H1 (cell line): ENCODE results near the gene CD160. TPM values are rescaled to one million over a fixed set of nuclear protein-coding genes. Genes with fewer than 3 reads are reported as not detected.

Experiments
- FOSL1 ChIP-seq: IDR thresholded peaks from 2 replicates; pipeline ENCODE4 v1.6.1; 2011; ENCODE audit warnings: mild to moderate bottlenecking, low read depth, low read length, moderate library complexity; ENCODE audit not compliant: insufficient read depth
- RAD21 ChIP-seq, 2 experiments: IDR thresholded peaks in 1 of 2; conservative IDR thresholded peaks in 1 of 2; 2 replicates each; pipeline ENCODE4 v1.6.1; 2011; ENCODE audit warnings: low read depth in 2 of 2, low read length in 2 of 2, improper control_type of control experiment in 1 of 2, inconsistent platforms in 1 of 2, mild to moderate bottlenecking in 1 of 2, moderate library complexity in 1 of 2
- SIX5 ChIP-seq: IDR thresholded peaks from 2 replicates; pipeline ENCODE4 v1.6.1; 2011; ENCODE audit warnings: mild to moderate bottlenecking, low read depth, low read length
- TAF1 ChIP-seq: IDR thresholded peaks from 2 replicates; pipeline ENCODE4 v1.6.1; 2011; ENCODE audit warnings: mild to moderate bottlenecking, low read depth, low read length
- polyA plus RNA-seq, 7 experiments: library from polyadenylated mRNA; depleted of rRNA in 3 of 7; stranded (reverse) in 5 of 7; unstranded in 2 of 7; fragments of >200 nt in 5 of 7; fragments of 200-250 nt in 2 of 7; gene quantifications; 1 replicate in 5 of 7; 2 replicates in 1 of 7; 4 replicates in 1 of 7; pipeline versions ENCODE4 v1.2.1 to v1.2.3, GENCODE V29; 2011 to 2013; ENCODE audit warnings: missing spikeins in 2 of 7, mixed read lengths in 2 of 7
- total RNA-seq: library from RNA; stranded (reverse); fragmentation: NEBNext Ultra II Directional; extraction: Animal tissue kit (Norgen Biotek cat#: 25700); gene quantifications from 2 replicates; pipeline ENCODE4 v1.2.1, GENCODE V29; 2021
- TF ChIP-seq, protein P1 (sequence below): fragments of 300-600 bp; sonication (generic); IDR thresholded peaks from 2 replicates; pipeline ENCODE4 v1.7.1; 2012; ENCODE audit warnings: low read length, moderate library complexity, mild to moderate bottlenecking, inconsistent platforms; ENCODE audit not compliant: insufficient replicate concordance
- TF ChIP-seq, protein P2 (sequence below), 3 experiments: IDR thresholded peaks; 1 replicate in 2 of 3; 2 replicates in 1 of 3; pipeline versions ENCODE4 v1.5.1 to v1.6.1; 2011; ENCODE audit warnings: low read length in 3 of 3, mild to moderate bottlenecking in 3 of 3, inconsistent platforms in 2 of 3, low read depth in 1 of 3, moderate library complexity in 1 of 3; ENCODE audit not compliant: insufficient read depth in 1 of 3; ENCODE audit errors: control extremely low read depth in 1 of 3

CD160 gene
- total and polyA plus RNA-seq, 2 of the 8 experiments (the other 6 are each of a cell fraction or from before 2014, with no cell fraction given) = not detected

DNA sequence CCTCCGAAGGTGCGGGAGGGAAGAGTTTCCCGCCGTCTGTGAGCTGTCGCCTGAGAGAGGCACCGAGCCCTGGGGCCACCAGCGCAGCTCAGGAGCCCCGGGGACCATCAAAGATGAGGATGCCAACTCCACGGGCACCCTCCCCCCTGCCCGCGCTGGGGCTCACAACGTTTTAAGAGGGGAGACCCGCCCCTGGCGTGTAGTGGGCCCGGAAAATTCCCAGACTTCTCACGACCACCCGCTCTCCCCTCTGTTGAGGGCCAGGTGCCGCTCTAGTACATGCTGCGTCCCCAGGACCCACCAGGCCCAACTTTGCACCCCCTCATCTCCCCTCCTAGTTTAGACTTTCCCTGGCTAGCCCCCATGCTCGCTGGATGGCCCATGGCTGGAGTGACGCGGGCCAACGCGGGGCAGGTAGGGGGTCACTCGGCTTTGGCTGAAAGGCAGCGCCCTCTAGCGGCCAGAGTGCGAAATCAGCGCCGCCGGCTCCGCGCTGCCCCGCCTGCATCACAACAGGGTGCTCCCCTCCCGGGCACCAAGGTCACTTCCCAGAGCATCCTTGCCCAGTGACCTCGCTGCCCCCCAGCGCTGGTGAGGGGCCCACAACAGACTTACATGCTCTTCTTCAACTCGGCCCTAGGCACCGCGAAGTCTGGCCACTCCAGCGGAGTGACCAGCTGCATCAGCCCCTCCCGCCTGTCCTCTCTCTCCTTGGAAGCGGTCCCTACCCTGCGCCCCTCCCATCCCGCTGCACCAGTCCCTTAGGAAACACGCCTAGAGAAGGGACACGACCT, 1.8 kb downstream of the CD160 start (continued):
- TF ChIP-seq TAF1 (0 out of 2 replicates have a peak, but pooled peaks have one; percentile 16), SIX5 (no peak), RAD21 (IDR thresholded peaks at IDR 0.05 in 1 of 2, conservative IDR thresholded peaks at IDR 0.05 in 1 of 2; ENCODE audit: low read depth in 2 of 2, low read length in 2 of 2) (peak; percentile 85 to 89), FOSL1 (no peak)
- TF ChIP-seq, protein P1, sequence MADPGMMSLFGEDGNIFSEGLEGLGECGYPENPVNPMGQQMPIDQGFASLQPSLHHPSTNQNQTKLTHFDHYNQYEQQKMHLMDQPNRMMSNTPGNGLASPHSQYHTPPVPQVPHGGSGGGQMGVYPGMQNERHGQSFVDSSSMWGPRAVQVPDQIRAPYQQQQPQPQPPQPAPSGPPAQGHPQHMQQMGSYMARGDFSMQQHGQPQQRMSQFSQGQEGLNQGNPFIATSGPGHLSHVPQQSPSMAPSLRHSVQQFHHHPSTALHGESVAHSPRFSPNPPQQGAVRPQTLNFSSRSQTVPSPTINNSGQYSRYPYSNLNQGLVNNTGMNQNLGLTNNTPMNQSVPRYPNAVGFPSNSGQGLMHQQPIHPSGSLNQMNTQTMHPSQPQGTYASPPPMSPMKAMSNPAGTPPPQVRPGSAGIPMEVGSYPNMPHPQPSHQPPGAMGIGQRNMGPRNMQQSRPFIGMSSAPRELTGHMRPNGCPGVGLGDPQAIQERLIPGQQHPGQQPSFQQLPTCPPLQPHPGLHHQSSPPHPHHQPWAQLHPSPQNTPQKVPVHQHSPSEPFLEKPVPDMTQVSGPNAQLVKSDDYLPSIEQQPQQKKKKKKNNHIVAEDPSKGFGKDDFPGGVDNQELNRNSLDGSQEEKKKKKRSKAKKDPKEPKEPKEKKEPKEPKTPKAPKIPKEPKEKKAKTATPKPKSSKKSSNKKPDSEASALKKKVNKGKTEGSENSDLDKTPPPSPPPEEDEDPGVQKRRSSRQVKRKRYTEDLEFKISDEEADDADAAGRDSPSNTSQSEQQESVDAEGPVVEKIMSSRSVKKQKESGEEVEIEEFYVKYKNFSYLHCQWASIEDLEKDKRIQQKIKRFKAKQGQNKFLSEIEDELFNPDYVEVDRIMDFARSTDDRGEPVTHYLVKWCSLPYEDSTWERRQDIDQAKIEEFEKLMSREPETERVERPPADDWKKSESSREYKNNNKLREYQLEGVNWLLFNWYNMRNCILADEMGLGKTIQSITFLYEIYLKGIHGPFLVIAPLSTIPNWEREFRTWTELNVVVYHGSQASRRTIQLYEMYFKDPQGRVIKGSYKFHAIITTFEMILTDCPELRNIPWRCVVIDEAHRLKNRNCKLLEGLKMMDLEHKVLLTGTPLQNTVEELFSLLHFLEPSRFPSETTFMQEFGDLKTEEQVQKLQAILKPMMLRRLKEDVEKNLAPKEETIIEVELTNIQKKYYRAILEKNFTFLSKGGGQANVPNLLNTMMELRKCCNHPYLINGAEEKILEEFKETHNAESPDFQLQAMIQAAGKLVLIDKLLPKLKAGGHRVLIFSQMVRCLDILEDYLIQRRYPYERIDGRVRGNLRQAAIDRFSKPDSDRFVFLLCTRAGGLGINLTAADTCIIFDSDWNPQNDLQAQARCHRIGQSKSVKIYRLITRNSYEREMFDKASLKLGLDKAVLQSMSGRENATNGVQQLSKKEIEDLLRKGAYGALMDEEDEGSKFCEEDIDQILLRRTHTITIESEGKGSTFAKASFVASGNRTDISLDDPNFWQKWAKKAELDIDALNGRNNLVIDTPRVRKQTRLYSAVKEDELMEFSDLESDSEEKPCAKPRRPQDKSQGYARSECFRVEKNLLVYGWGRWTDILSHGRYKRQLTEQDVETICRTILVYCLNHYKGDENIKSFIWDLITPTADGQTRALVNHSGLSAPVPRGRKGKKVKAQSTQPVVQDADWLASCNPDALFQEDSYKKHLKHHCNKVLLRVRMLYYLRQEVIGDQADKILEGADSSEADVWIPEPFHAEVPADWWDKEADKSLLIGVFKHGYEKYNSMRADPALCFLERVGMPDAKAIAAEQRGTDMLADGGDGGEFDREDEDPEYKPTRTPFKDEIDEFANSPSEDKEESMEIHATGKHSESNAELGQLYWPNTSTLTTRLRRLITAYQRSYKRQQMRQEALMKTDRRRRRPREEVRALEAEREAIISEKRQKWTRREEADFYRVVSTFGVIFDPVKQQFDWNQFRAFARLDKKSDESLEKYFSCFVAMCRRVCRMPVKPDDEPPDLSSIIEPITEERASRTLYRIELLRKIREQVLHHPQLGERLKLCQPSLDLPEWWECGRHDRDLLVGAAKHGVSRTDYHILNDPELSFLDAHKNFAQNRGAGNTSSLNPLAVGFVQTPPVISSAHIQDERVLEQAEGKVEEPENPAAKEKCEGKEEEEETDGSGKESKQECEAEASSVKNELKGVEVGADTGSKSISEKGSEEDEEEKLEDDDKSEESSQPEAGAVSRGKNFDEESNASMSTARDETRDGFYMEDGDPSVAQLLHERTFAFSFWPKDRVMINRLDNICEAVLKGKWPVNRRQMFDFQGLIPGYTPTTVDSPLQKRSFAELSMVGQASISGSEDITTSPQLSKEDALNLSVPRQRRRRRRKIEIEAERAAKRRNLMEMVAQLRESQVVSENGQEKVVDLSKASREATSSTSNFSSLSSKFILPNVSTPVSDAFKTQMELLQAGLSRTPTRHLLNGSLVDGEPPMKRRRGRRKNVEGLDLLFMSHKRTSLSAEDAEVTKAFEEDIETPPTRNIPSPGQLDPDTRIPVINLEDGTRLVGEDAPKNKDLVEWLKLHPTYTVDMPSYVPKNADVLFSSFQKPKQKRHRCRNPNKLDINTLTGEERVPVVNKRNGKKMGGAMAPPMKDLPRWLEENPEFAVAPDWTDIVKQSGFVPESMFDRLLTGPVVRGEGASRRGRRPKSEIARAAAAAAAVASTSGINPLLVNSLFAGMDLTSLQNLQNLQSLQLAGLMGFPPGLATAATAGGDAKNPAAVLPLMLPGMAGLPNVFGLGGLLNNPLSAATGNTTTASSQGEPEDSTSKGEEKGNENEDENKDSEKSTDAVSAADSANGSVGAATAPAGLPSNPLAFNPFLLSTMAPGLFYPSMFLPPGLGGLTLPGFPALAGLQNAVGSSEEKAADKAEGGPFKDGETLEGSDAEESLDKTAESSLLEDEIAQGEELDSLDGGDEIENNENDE = no peak
- TF ChIP-seq, protein P2, sequence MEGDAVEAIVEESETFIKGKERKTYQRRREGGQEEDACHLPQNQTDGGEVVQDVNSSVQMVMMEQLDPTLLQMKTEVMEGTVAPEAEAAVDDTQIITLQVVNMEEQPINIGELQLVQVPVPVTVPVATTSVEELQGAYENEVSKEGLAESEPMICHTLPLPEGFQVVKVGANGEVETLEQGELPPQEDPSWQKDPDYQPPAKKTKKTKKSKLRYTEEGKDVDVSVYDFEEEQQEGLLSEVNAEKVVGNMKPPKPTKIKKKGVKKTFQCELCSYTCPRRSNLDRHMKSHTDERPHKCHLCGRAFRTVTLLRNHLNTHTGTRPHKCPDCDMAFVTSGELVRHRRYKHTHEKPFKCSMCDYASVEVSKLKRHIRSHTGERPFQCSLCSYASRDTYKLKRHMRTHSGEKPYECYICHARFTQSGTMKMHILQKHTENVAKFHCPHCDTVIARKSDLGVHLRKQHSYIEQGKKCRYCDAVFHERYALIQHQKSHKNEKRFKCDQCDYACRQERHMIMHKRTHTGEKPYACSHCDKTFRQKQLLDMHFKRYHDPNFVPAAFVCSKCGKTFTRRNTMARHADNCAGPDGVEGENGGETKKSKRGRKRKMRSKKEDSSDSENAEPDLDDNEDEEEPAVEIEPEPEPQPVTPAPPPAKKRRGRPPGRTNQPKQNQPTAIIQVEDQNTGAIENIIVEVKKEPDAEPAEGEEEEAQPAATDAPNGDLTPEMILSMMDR (IDR thresholded peaks at IDR 0.05; ENCODE audit: control extremely low read depth in 1 of 3, insufficient read depth in 1 of 3, low read depth in 1 of 3, low read length in 3 of 3) = peak; percentile 83 to 93 (median 85)
